Measurements from ENCODE around the gene MSN. TPM values are rescaled to one million over a fixed set of nuclear protein-coding genes. Genes with fewer than 3 reads are reported as not detected.

Gene MSN
- total RNA-seq, 2 donors from 2014 or later = 451 to 569 TPM

Other genes with a start within 250 kb of the MSN start
- gene LAS1L, start 132.9 kb upstream of the MSN start, total RNA-seq = 10 to 100 TPM; 42.1 to 53.6 TPM

Measured in activated naive CD4-positive, alpha-beta T cell treated with anti-CD3 and anti-CD28 coated beads, Interleukin-2, amount 50 U/mL, for 72 hours (primary cell).